ENCODE results near the gene GPSM1. TPM values are rescaled to one million over a fixed set of nuclear protein-coding genes. Genes with fewer than 3 reads are reported as not detected.

The GPSM1 gene
- total RNA-seq, 3 donors from 2014 or later: 2.4 to 15.0 (median 4.2) TPM

DNA sequence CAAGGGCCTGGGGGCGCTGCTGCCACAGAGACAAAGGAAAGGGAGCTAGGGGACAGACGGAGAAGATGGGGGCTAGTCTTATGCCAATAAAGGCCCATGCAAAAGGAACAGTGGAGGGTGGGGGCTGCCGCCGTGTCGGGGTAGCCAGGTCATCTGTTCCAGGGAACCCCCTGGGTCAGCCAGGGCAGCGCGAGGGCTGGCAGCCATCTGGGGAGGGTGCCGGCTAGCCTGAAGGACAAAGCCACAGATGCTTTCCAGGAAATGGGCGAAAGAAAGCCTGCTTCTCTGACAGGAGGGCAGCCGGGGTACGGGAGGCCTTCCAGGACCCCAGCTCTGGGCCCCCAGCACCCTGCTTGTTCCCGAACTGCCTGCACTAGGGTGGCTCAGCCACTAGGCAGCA lies 47.8 kb downstream of the GPSM1 start:
- TF ChIP-seq, protein P1, sequence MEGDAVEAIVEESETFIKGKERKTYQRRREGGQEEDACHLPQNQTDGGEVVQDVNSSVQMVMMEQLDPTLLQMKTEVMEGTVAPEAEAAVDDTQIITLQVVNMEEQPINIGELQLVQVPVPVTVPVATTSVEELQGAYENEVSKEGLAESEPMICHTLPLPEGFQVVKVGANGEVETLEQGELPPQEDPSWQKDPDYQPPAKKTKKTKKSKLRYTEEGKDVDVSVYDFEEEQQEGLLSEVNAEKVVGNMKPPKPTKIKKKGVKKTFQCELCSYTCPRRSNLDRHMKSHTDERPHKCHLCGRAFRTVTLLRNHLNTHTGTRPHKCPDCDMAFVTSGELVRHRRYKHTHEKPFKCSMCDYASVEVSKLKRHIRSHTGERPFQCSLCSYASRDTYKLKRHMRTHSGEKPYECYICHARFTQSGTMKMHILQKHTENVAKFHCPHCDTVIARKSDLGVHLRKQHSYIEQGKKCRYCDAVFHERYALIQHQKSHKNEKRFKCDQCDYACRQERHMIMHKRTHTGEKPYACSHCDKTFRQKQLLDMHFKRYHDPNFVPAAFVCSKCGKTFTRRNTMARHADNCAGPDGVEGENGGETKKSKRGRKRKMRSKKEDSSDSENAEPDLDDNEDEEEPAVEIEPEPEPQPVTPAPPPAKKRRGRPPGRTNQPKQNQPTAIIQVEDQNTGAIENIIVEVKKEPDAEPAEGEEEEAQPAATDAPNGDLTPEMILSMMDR (IDR thresholded peaks at IDR 0.05): no peak
- H3K36me3 ChIP-seq (ENCODE audit: low read depth): no peaks in the 10 kb centered on the region
- DNase-seq (no peak), ATAC-seq (no peak)
- H3K4me1 ChIP-seq (ENCODE audit: low read depth): no peaks in the 10 kb centered on the region
- H3K9me3 ChIP-seq: no peaks in the 10 kb centered on the region
- intact Hi-C loops (cut with DNase I, micrococcal nuclease): no loop called here
- no peak overlapping the region for H3K4me3 ChIP-seq

DNA sequence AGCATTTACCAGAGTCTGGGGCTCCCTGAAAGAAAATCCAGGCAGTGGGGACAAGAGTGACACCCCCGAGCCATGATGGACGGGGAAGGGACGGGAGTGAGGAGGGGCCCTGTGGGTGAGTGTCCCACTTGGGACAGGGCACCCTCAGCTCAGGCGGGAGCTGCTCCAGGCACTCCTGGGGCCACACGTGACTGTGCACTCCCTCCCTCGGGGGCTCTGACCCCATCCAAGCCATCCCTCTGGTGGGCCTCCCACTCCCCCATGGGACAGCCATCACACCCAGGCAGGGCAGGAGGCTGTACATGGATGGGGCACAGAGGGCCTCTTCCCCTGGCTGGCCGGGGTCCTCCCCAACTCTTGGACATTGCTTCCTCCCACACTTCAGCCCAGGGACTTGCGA lies 49.1 kb downstream of the GPSM1 start:
- Histone ChIP-seq H3K4me3 (no peak overlapping the region), H3K9me3 (no peaks in the 10 kb centered on the region), H3K36me3 (ENCODE audit: low read depth) (no peaks in the 10 kb centered on the region), H3K4me1 (ENCODE audit: low read depth) (no peaks in the 10 kb centered on the region)
- TF ChIP-seq, protein P1 (IDR thresholded peaks at IDR 0.05): no peak
- no peak for ATAC-seq
- intact Hi-C loops (cut with DNase I, micrococcal nuclease): no loop called here
- no peak for DNase-seq

DNA sequence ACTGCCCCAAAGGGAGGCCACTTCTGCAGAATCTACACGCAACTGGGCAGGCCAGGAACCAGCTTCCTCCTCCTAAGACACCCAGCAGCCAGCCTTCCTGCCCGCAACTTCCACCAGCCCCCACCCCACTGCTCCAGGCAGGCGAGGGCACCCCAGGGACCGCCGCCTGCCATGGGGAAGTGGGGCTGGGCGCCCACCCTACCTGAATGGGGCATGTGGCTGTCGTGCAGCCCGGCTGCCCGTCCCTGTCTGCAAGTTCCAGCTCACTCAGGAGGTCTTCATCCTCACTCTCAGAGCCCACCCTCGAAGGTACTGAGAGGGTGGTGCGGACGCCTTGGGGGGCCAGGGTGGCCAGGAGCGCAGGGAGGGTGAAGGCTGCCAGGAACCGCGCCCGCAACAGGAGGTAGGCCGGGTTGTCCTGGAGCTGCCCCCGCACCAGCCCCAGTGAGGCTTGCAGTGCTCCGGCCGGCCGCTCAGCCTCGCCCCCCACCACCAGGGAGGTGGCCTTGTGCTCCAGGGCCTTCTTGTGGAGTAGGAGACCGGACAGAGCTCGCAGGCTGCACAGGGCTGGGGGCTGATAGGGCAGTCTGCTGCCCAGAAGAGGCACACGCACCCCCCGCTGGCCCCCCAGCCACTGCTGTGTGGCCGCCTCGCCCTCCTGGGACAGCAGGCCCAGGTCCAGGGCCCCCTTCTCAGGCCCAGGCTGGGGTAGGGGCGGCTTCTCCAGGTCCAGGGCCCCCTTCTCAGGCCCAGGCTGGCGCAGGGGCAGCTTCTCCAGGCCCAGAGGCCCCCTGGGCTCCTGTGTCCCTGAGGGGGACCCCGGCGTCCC lies 50.2 kb downstream of the GPSM1 start:
- TF ChIP-seq, protein P1 (IDR thresholded peaks at IDR 0.05): no peak
- H3K36me3 ChIP-seq (ENCODE audit: low read depth): no peaks in the 10 kb centered on the region
- no peak overlapping the region for H3K4me3 ChIP-seq
- H3K9me3 ChIP-seq: no peaks in the 10 kb centered on the region
- ATAC-seq (no peak), DNase-seq (no peak)
- H3K4me1 ChIP-seq (ENCODE audit: low read depth): no peaks in the 10 kb centered on the region
- intact Hi-C loops (cut with DNase I, micrococcal nuclease): no loop called here

DNA sequence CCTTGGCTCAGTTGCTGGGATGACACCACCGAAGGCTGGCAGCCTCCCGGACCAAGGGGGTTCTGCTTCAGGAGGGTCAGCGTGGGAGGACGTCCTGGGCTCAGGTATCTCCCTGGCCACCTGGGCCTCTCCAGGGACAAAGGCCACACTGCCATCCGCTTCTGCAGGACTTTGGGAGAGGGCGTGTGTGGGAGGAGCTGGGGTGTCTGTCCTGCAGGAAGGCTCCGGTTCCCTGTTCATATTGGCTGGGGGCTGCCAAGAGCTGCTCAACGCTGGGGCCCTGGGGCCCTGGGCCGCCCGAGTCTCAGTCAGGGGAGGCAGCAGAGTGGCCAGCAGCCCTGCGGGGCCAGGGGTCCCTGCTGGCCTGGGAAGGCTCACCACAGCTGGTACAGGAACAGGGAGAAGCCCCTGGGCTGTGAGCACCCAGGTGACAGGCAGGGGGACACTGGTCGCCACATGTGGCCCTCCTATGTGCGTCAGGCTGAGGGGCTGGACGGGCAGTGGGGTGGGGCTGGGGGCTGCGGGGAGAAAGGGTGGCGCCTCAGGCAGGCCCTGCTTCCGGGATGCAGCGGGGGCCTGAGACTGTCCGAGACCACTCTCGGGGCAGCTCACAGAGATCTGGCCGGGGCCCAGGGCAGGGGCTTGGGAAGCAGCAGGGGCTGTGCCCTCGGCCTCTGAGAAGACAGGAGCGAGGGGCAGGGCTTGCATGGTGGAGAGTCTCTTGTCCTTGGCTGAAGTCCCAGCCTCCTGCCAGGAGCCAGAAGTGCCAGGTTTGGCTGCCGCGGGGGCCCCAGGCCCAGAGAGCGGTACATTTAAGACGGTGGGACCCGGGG lies 51.0 kb downstream of the GPSM1 start:
- Histone ChIP-seq H3K9me3 (no peaks in the 10 kb centered on the region), H3K36me3 (ENCODE audit: low read depth) (peaks cover 6% of the 10 kb centered on the region), H3K4me1 (ENCODE audit: low read depth) (no peaks in the 10 kb centered on the region), H3K4me3 (no peak overlapping the region)
- DNase-seq (no peak), ATAC-seq (no peak)
- TF ChIP-seq, protein P1 (IDR thresholded peaks at IDR 0.05): no peak
- intact Hi-C loops (cut with DNase I, micrococcal nuclease): no loop called here

DNA sequence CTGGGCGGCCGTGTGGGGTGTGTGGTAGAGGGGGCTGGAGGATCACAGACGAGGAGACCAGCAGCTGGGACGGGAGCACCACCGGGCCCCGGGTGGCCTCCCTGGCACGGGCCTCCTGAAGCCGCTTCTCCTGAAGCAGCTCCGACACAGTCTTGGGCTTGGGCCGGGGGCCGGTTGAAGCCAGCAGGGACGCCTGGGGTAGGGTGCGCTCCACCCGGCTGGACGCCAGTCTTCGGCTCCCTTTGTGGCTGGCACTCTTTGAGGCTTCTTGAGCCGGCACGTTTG lies 51.6 kb downstream of the GPSM1 start:
- ATAC-seq: no peak
- H3K36me3 ChIP-seq (ENCODE audit: low read depth): peaks cover 6% of the 10 kb centered on the region
- intact Hi-C loops (cut with DNase I, micrococcal nuclease): no loop called here

More for the DNA sequence above, 51.6 kb downstream of the GPSM1 start:
- Histone ChIP-seq H3K4me1 (ENCODE audit: low read depth) (no peaks in the 10 kb centered on the region), H3K9me3 (no peaks in the 10 kb centered on the region), H3K4me3 (no peak overlapping the region)
- TF ChIP-seq, protein P1 (IDR thresholded peaks at IDR 0.05): no peak
- no peak for DNase-seq

Data from mucosa of descending colon (tissue), 3 donors.